ENCODE data around the gene GMEB2. TPM values are rescaled to one million over a fixed set of nuclear protein-coding genes. Genes with fewer than 3 reads are reported as not detected.

The GMEB2 gene
- total RNA-seq, 3 donors from 2014 or later (not counting 1 experiment from before 2014, with no cell fraction given): 11.7 to 15.1 (median 14.6) TPM

DNA sequence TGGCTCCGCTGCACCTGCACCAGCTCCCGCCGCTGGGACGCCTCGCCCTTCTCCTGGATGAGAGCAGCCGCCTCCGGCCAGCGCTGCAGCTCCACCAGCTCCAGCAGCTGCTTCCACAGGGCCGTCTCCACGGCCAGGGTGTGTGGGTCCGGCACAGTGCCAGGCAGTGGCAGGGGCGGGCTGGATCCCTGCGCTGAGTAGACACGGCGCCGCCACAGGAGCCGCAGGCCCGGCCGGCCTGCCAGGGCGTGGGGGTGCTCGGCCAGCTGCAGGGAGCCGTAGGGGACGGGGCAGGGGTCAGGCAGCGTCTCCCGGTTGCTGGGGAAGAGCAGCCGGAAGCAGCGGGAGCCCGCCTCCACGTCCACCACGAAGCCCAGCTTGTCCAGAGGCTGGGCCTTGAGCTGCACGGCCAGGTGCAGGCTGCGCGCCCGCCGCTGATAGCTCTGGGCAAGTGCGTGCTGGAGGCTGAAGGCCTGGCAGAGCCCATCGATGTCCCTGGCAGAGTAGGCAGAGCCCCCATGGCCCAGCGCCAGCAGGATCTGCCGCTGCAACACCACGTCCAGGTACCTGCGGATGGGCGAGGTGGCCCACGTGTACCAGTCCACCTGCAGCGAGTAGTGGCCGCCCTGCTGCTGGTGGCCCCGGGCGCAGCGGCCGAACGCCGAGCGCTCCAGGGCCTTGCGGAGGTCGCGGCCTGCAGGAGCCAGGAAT is 63.5 kb downstream of the GMEB2 start:
- no peak overlapping the region for H3K27ac Mint-ChIP-seq
- TF ChIP-seq, protein P1, sequence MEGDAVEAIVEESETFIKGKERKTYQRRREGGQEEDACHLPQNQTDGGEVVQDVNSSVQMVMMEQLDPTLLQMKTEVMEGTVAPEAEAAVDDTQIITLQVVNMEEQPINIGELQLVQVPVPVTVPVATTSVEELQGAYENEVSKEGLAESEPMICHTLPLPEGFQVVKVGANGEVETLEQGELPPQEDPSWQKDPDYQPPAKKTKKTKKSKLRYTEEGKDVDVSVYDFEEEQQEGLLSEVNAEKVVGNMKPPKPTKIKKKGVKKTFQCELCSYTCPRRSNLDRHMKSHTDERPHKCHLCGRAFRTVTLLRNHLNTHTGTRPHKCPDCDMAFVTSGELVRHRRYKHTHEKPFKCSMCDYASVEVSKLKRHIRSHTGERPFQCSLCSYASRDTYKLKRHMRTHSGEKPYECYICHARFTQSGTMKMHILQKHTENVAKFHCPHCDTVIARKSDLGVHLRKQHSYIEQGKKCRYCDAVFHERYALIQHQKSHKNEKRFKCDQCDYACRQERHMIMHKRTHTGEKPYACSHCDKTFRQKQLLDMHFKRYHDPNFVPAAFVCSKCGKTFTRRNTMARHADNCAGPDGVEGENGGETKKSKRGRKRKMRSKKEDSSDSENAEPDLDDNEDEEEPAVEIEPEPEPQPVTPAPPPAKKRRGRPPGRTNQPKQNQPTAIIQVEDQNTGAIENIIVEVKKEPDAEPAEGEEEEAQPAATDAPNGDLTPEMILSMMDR (IDR thresholded peaks at IDR 0.05): no peak
- peaks cover 34% of the 10 kb centered on the region for H3K36me3 ChIP-seq (ENCODE audit: control insufficient read depth, insufficient read depth, low read length)

DNA sequence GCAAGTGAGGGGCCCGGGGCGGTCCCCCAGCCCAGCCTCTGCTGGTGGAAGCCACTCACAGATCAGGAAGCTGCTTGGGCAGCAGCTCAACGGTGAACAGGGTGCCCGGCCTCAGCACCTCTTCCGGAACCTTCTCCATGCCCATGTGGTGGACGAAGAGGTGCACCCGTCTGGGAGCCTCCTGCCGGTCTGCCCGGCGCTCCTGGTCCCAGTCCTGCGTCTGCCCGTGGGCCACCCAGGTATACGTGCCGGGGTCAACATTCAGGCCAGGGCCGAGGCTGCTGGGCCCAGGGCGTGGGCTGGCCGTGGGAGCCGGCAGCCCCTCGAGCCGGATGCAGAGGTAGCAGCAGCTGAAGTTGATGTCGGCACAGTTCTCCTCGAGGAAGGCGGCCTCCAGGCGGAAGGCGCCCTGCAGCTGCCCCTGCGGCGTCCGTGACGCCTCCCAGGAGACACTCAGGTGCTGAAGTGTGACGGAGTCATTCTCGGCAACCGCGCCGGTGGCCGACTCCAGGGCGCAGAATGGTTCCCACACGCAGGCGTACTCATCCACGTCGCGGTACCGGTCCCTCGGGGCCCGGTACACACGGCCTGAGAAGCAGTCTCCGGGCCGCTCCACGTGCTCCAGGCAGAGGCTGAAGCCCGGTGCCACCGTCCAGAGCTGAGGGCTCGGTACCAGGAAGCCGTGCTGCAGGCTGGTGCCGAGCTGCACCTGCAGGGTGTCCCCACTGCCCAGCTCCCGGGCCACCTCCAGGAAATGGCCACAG is 64.3 kb downstream of the GMEB2 start:
- no peak overlapping the region for H3K27ac Mint-ChIP-seq
- Histone ChIP-seq H3K27ac (ENCODE audit: low read length) (no peak overlapping the region), H3K9me3 (ENCODE audit: control insufficient read depth, insufficient read depth, low read length) (no peaks in the 10 kb centered on the region), H3K27me3 (ENCODE audit: control insufficient read depth, insufficient read depth, low read length) (no peaks in the 10 kb centered on the region), H3K36me3 (ENCODE audit: control insufficient read depth, insufficient read depth, low read length) (peaks cover 34% of the 10 kb centered on the region), H3K4me3 (ENCODE audit: low read length) (no peak overlapping the region), H3K4me1 (ENCODE audit: control insufficient read depth, insufficient read depth, low read length) (peaks cover 14% of the 10 kb centered on the region)
- DNase-seq: no peak
- intact Hi-C loops (cut with micrococcal nuclease): no loop called here
- H3K4me3 Mint-ChIP-seq: no peak overlapping the region
- peaks cover 9 to 13% of the 10 kb centered on the region in 2 donors for H3K4me1 Mint-ChIP-seq
- H3K27me3 Mint-ChIP-seq (ENCODE audit: low read depth in 2 of 2): no peaks in the 10 kb centered on the region
- H3K9me3 Mint-ChIP-seq: no peaks in the 10 kb centered on the region
- WGBS (ENCODE audit: insufficient coverage): 96% methylated on average over 54 of the region's 54 CpGs
- TF ChIP-seq, protein P1 (IDR thresholded peaks at IDR 0.05): no peak
- H3K36me3 Mint-ChIP-seq: no peaks in the 10 kb centered on the region
- no peak for ATAC-seq

More for the DNA sequence above, 63.5 kb downstream of the GMEB2 start:
- no peaks in the 10 kb centered on the region for H3K36me3 Mint-ChIP-seq
- no peak overlapping the region for H3K4me3 ChIP-seq (ENCODE audit: low read length)
- WGBS (ENCODE audit: insufficient coverage): 96% methylated on average over 55 of the region's 55 CpGs
- ATAC-seq: no peak
- H3K27ac ChIP-seq (ENCODE audit: low read length): no peak overlapping the region
- no peak for DNase-seq
- no peaks in the 10 kb centered on the region for H3K27me3 Mint-ChIP-seq (ENCODE audit: low read depth in 2 of 2)
- peaks cover 15 to 20% of the 10 kb centered on the region in 2 donors for H3K4me1 Mint-ChIP-seq
- peaks cover 21% of the 10 kb centered on the region for H3K4me1 ChIP-seq (ENCODE audit: control insufficient read depth, insufficient read depth, low read length)
- no peaks in the 10 kb centered on the region for H3K9me3 Mint-ChIP-seq
- no peaks in the 10 kb centered on the region for H3K9me3 ChIP-seq (ENCODE audit: control insufficient read depth, insufficient read depth, low read length)
- H3K27me3 ChIP-seq (ENCODE audit: control insufficient read depth, insufficient read depth, low read length): no peaks in the 10 kb centered on the region
- intact Hi-C loops (cut with micrococcal nuclease): no loop called here
- no peak overlapping the region for H3K4me3 Mint-ChIP-seq

DNA sequence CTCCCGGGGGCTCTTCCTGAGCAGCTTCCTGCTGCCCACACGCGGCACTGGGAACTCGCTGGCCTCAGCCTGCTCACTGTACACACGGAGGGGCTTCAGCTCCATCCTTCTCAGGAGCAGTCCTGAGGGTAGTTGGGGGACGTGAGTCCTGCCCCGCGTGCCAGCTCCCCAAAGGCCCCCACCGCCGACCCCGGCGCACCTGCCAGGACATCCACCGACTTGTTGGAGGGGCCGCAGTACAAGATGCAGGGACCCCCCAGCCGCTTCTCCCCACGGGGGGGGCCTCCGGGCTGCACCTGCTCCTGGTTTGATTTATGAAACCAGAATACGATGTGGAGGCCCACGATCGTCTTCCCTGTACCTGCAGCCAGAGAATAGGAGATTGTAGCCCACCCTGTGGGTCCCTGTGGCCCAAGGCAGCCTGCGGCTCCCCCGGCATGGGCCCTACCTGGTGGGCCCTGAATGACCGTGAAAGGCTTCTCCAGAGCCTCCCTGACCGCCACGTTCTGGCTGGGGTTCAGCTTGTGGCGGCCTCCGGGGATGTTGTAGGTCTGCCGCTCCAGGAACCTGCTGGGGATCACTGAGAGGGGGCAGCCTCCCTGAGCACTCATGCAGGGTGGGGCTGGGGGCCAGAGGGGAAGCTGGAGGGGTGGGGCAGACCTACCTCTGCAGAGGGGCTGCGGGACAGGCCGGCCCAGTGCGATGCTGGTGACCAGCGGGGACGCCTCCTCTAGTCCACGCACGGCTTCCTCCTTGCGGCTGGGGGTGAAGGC is 65.1 kb downstream of the GMEB2 start:
- H3K27me3 Mint-ChIP-seq (ENCODE audit: low read depth in 2 of 2): no peaks in the 10 kb centered on the region
- H3K9me3 Mint-ChIP-seq: no peaks in the 10 kb centered on the region
- Histone ChIP-seq H3K27ac (ENCODE audit: low read length) (no peak overlapping the region), H3K27me3 (ENCODE audit: control insufficient read depth, insufficient read depth, low read length) (no peaks in the 10 kb centered on the region), H3K36me3 (ENCODE audit: control insufficient read depth, insufficient read depth, low read length) (peaks cover 34% of the 10 kb centered on the region), H3K4me3 (ENCODE audit: low read length) (no peak overlapping the region), H3K9me3 (ENCODE audit: control insufficient read depth, insufficient read depth, low read length) (no peaks in the 10 kb centered on the region), H3K4me1 (ENCODE audit: control insufficient read depth, insufficient read depth, low read length) (peaks cover 5% of the 10 kb centered on the region)
- ATAC-seq (no peak), DNase-seq (no peak)
- peaks cover under 1 to 8% of the 10 kb centered on the region in 2 donors for H3K4me1 Mint-ChIP-seq
- TF ChIP-seq, protein P1 (IDR thresholded peaks at IDR 0.05): no peak
- H3K27ac Mint-ChIP-seq: no peak overlapping the region
- WGBS (ENCODE audit: insufficient coverage): 93% methylated on average over 36 of the region's 36 CpGs
- no peak overlapping the region for H3K4me3 Mint-ChIP-seq
- intact Hi-C loops (cut with micrococcal nuclease): no loop called here
- no peaks in the 10 kb centered on the region for H3K36me3 Mint-ChIP-seq

Data from natural killer cell (primary cell).